DND-41 (cell line): ENCODE measurements around the gene LTA.

Experiments
- EZH2 ChIP-seq: IDR thresholded peaks from 3 replicates; pipeline ENCODE4 v1.6.1; 2012; ENCODE audit warnings: borderline replicate concordance, low read depth, mild to moderate bottlenecking, moderate library complexity, low read length, inconsistent platforms; ENCODE audit not compliant: severe bottlenecking
- TF ChIP-seq, protein P1 (sequence below): IDR thresholded peaks from 2 replicates; pipeline ENCODE4 v1.5.1; 2012; ENCODE audit warnings: borderline replicate concordance, low read length, moderate library complexity, mild to moderate bottlenecking; ENCODE audit not compliant: poor library complexity, severe bottlenecking; ENCODE audit errors: extremely low read depth

DNA sequence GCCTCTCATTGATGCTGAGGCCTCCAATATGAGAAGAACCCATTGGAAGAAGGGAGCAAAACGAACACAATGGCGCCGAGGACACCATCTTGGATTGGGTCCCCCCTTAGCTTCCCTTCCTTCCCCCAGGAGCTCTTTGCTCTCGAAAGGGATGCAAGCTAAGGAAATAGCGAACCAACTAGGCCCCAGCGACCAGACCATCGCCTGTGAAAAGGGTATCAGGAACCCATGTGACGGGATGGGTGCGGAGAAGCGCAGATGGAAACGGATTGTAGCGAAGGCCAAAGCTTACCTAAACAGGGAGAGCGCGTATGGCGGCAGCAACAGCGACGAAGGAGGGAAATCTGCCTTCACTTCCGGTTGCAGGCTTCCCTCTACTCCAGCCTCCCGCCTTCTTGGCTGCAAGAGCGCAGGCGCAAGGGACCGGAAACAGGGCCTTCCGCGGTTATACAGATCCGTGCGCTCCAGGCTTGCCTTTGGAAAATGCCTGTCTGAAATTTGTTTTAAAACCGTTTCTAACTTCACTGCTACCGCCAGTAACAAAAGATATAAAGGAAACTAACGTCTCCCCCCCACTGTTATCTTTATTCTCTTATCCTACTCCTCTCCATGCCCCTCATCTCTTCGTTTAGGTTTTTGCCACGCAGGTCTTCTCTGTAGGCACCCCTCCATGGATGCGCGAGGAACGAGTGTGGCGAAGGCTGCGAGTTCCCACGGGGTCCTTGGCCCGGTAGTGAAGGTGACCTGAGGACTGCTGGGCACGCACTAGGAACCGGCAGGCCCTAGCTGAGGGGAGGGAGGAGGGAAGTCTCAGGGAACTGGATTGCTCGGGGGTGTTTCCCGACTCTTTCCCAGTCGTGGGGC lies 30.2 kb upstream of the LTA start, which contains the start of gene DDX39B:
- TF ChIP-seq, protein P1, sequence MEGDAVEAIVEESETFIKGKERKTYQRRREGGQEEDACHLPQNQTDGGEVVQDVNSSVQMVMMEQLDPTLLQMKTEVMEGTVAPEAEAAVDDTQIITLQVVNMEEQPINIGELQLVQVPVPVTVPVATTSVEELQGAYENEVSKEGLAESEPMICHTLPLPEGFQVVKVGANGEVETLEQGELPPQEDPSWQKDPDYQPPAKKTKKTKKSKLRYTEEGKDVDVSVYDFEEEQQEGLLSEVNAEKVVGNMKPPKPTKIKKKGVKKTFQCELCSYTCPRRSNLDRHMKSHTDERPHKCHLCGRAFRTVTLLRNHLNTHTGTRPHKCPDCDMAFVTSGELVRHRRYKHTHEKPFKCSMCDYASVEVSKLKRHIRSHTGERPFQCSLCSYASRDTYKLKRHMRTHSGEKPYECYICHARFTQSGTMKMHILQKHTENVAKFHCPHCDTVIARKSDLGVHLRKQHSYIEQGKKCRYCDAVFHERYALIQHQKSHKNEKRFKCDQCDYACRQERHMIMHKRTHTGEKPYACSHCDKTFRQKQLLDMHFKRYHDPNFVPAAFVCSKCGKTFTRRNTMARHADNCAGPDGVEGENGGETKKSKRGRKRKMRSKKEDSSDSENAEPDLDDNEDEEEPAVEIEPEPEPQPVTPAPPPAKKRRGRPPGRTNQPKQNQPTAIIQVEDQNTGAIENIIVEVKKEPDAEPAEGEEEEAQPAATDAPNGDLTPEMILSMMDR: no peak
- no peak for TF ChIP-seq EZH2
